ENCODE measurements around the gene YPEL3.

Gene YPEL3

GRCh38 chr16:30078744-30079143 lies 17.3 kb downstream of the YPEL3 start:
- in situ Hi-C loops (cut with MboI; ENCODE audit: low pct_unique_long_range_greater_than_20kb, low sequenced_read_pairs), result no loop called here
- no peak for DNase-seq

- no peak for DNase-seq
- in situ Hi-C loops (cut with MboI; ENCODE audit: low pct_unique_long_range_greater_than_20kb, low sequenced_read_pairs), result no loop called here
Measured at GRCh38 chr16:30077656-30078055, 18.4 kb downstream of the YPEL3 start.

- in situ Hi-C loops (cut with MboI; ENCODE audit: low pct_unique_long_range_greater_than_20kb, low sequenced_read_pairs), result no loop called here
- DNase-seq, result no peak
Measured at GRCh38 chr16:30076276-30076791, 19.7 kb downstream of the YPEL3 start.

- DNase-seq, result peak; percentile 95
- in situ Hi-C loops (cut with MboI; ENCODE audit: low pct_unique_long_range_greater_than_20kb, low sequenced_read_pairs), result no loop called here
Measured at GRCh38 chr16:30075503-30076275, 20.3 kb downstream of the YPEL3 start, which contains the start of gene PPP4C. PPP4C (plus strand) TSS chr16:30075994; CDS start chr16:30076378, 384 bp downstream.

GRCh38 chr16:30070490-30070889 lies 25.5 kb downstream of the YPEL3 start:
- in situ Hi-C loops (cut with MboI; ENCODE audit: low pct_unique_long_range_greater_than_20kb, low sequenced_read_pairs), result no loop called here
- no peak for DNase-seq

GRCh38 chr16:30069611-30070462 lies 26.2 kb downstream of the YPEL3 start:
- in situ Hi-C loops (cut with MboI; ENCODE audit: low pct_unique_long_range_greater_than_20kb, low sequenced_read_pairs), result no loop called here
- no peak for DNase-seq

- in situ Hi-C loops (cut with MboI; ENCODE audit: low pct_unique_long_range_greater_than_20kb, low sequenced_read_pairs), result no loop called here
- DNase-seq, result peak; percentile 57
Measured at GRCh38 chr16:30068750-30069610, 27.0 kb downstream of the YPEL3 start.

- DNase-seq, result no peak
- in situ Hi-C loops (cut with MboI; ENCODE audit: low pct_unique_long_range_greater_than_20kb, low sequenced_read_pairs), result no loop called here
Measured at GRCh38 chr16:30068333-30068732, 27.7 kb downstream of the YPEL3 start.

- in situ Hi-C loops (cut with MboI; ENCODE audit: low pct_unique_long_range_greater_than_20kb, low sequenced_read_pairs), result no loop called here
- DNase-seq, result no peak
Measured at GRCh38 chr16:30067584-30067916, 28.5 kb downstream of the YPEL3 start.

GRCh38 chr16:30066761-30067583 lies 29.0 kb downstream of the YPEL3 start:
- DNase-seq, result no peak
- in situ Hi-C loops (cut with MboI; ENCODE audit: low pct_unique_long_range_greater_than_20kb, low sequenced_read_pairs), result no loop called here

GRCh38 chr16:30065943-30066760 lies 29.9 kb downstream of the YPEL3 start:
- no peak for DNase-seq
- in situ Hi-C loops (cut with MboI; ENCODE audit: low pct_unique_long_range_greater_than_20kb, low sequenced_read_pairs), result no loop called here

- in situ Hi-C loops (cut with MboI; ENCODE audit: low pct_unique_long_range_greater_than_20kb, low sequenced_read_pairs), result no loop called here
- peak; percentile 100 for DNase-seq
Measured at GRCh38 chr16:30065102-30065942, 30.7 kb downstream of the YPEL3 start, which contains the start of gene ALDOA. ALDOA (plus strand) TSS chr16:30065760; CDS start chr16:30066898, 1,138 bp downstream.

GRCh38 chr16:30064729-30065101 lies 31.3 kb downstream of the YPEL3 start:
- in situ Hi-C loops (cut with MboI; ENCODE audit: low pct_unique_long_range_greater_than_20kb, low sequenced_read_pairs), result no loop called here
- DNase-seq, result no peak

GRCh38 chr16:30063893-30064728 lies 31.9 kb downstream of the YPEL3 start:
- DNase-seq, result peak; percentile 81
- in situ Hi-C loops (cut with MboI; ENCODE audit: low pct_unique_long_range_greater_than_20kb, low sequenced_read_pairs), result no loop called here

- in situ Hi-C loops (cut with MboI; ENCODE audit: low pct_unique_long_range_greater_than_20kb, low sequenced_read_pairs), result no loop called here
- no peak for DNase-seq
Measured at GRCh38 chr16:30063278-30063892, 32.6 kb downstream of the YPEL3 start.
